ENCODE measurements around the gene SLC6A17.

The SLC6A17 gene

GRCh38 chr1:110177775-110178174, 27.5 kb downstream of the SLC6A17 start:
- in situ Hi-C loops (cut with HindIII; ENCODE audit: low pct_ligation_motif_present, low sequenced_read_pairs), result no loop called here
- H3K27ac ChIP-seq, result no peak overlapping the region
- no peaks in the 10 kb centered on the region for H3K36me3 ChIP-seq (replicated peaks)
- H3K27me3 ChIP-seq (replicated peaks), result no peaks in the 10 kb centered on the region
- TF ChIP-seq CTCF (IDR thresholded peaks at IDR 0.05; ENCODE audit: low read depth, low read length, missing control alignments), result no peak
- H3K4me3 ChIP-seq (ENCODE audit: low read depth, low read length), result no peak overlapping the region
- no peak for DNase-seq

GRCh38 chr1:110183642-110184167, 33.4 kb downstream of the SLC6A17 start:
- H3K36me3 ChIP-seq (replicated peaks), result no peaks in the 10 kb centered on the region
- no peaks in the 10 kb centered on the region for H3K27me3 ChIP-seq (replicated peaks)
- TF ChIP-seq CTCF (IDR thresholded peaks at IDR 0.05; ENCODE audit: low read depth, low read length, missing control alignments), result no peak
- no peak overlapping the region for H3K4me3 ChIP-seq (ENCODE audit: low read depth, low read length)
- DNase-seq, result no peak
- no peak overlapping the region for H3K27ac ChIP-seq
- in situ Hi-C loops (cut with HindIII; ENCODE audit: low pct_ligation_motif_present, low sequenced_read_pairs), result no loop called here

GRCh38 chr1:110184446-110184845, 34.2 kb downstream of the SLC6A17 start:
- Histone ChIP-seq H3K4me3 (ENCODE audit: low read depth, low read length) (no peak overlapping the region), H3K27me3 (replicated peaks) (no peaks in the 10 kb centered on the region), H3K27ac (no peak overlapping the region), H3K36me3 (replicated peaks) (no peaks in the 10 kb centered on the region)
- in situ Hi-C loops (cut with HindIII; ENCODE audit: low pct_ligation_motif_present, low sequenced_read_pairs), result no loop called here
- DNase-seq, result no peak
- TF ChIP-seq CTCF (IDR thresholded peaks at IDR 0.05; ENCODE audit: low read depth, low read length, missing control alignments), result no peak

GRCh38 chr1:110185181-110185580, 34.9 kb downstream of the SLC6A17 start:
- no peaks in the 10 kb centered on the region for H3K27me3 ChIP-seq (replicated peaks)
- in situ Hi-C loops (cut with HindIII; ENCODE audit: low pct_ligation_motif_present, low sequenced_read_pairs), result no loop called here
- H3K4me3 ChIP-seq (ENCODE audit: low read depth, low read length), result no peak overlapping the region
- no peaks in the 10 kb centered on the region for H3K36me3 ChIP-seq (replicated peaks)
- DNase-seq, result no peak
- no peak overlapping the region for H3K27ac ChIP-seq
- no peak for TF ChIP-seq CTCF (IDR thresholded peaks at IDR 0.05; ENCODE audit: low read depth, low read length, missing control alignments)

- no peak overlapping the region for H3K27ac ChIP-seq
- in situ Hi-C loops (cut with HindIII; ENCODE audit: low pct_ligation_motif_present, low sequenced_read_pairs), result no loop called here
- H3K27me3 ChIP-seq (replicated peaks), result no peaks in the 10 kb centered on the region
- TF ChIP-seq CTCF (IDR thresholded peaks at IDR 0.05; ENCODE audit: low read depth, low read length, missing control alignments), result no peak
- DNase-seq, result no peak
- H3K36me3 ChIP-seq (replicated peaks), result no peaks in the 10 kb centered on the region
- no peak overlapping the region for H3K4me3 ChIP-seq (ENCODE audit: low read depth, low read length)
Measured at GRCh38 chr1:110186558-110186957, 36.3 kb downstream of the SLC6A17 start.
